NCI-H510A treated with DMSO at 0.1 percent for 48 hours (cell line): Measurements from ENCODE around the gene CFDP1.

Experiments used
- DNase-seq: peaks from one replicate; lab custom pipeline; 2025; lab: John Stamatoyannopoulos, UW

CFDP1 gene

DNA sequence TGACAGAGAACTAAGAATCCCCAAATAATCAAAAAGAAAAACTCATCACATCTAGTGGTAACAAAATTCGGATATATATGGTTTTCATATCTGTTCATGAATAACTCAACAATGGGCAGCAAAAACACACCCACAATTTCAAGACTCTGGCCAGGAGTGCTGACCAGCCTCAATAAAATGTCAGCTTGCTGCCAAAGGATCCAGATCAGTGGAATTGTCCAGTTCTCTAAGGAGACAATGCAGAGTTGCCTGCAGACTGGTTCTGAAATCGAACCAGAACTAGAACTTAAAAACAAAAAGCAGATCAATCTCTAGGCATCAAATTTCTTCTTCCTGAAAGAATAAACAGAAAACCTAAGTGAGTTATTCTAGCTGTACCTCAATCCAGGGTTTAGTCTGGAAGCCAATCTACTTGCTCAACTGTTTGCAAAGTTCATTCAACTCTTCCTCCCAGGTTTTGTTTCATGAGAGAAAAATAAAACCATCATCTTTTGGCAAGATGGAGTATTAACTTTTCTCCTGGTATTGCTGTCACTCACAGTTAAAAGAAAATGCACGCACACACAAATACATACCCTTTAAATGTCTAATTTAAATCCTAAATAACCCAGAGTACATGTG, 61.0 kb downstream of the CFDP1 start:
- DNase-seq = no peak

- DNase-seq = no peak
Measured at GRCh38 chr16:75371171-75371570, 62.1 kb downstream of the CFDP1 start.

DNA sequence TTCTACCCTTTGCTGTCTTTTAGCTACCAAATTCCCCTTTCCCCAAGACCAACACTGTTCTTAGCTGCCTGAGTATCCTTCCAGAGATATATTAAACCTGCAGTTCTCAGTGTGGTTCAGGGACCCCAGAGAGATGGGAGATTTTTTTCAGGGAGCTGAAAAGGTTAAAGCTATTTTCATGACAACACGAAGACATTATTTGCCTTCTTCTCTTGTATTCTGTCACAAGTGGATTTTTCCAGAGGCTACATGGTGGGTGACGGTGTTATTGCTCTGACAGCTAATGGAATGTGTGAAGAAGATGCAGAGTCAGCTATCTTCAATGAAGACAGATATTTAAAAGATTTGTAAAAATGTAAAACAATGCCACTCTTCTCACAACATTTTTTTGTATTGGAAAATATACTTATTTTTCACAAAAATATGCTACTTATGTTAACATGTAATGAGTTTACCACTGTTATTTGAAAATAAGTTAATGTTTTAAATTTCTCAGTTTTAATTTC, 69.0 kb downstream of the CFDP1 start:
- DNase-seq = no peak

DNA sequence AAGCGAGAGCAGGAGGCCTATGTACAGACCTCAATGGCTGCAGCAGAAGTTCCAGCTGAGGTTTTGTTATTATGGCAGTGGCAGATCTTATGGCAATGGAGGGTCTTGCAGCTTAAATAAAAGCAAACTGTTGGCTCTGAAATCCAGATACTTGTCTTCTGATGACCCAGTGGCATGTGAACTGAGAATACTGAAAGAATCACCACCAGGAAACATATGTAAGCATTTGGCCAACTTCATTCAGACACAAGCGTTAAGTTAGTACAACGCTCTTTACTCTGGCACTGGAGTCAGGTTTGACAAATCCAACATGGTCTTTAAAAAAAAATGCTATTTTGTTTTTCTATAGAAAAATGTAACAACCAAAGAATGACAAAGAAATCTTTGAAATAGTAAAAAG, 70.5 kb downstream of the CFDP1 start:
- DNase-seq = no peak

GRCh38 chr16:75361936-75362335, 71.4 kb downstream of the CFDP1 start:
- no peak for DNase-seq

DNA sequence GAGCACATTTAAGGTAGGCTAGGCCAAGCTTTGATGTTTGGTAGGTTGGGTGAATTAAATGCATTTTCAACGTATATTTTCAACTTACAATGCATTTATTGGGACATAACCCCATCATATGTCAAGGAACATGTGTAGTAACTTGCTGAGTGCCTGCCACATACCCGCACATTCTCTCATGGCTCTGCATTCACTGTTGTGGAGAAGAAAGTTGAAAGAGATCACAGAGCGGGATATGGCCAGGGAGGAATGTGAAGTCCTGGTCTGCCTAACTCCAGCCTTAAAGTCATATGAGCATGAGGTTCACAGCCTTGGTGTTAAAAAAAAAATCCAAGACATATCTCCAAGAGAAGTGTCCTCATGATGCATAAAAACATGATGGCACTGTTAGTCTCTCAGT, 79.1 kb downstream of the CFDP1 start:
- DNase-seq = no peak

- DNase-seq = no peak
Measured at GRCh38 chr16:75351183-75351582, 82.1 kb downstream of the CFDP1 start.

DNA sequence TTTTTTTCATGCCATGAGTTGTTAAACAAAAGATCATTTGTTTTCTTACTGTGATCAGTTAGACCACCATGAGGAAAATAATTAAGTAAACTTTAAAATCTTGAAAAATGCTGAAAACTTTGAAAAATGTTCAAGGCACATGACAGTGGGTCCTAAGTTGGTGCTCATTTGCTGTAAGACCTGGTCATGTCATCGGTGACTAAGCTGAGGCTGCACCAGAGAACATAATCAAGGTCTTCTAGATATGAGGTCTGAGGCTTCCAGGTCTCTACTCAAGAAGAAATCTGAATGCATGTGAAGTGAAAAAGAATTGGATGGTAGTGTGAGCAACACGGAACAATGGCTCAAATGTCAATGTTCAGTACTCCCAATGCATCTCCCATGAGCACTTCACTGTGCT, 87.6 kb downstream of the CFDP1 start:
- no peak for DNase-seq

GRCh38 chr16:75343941-75344340, 89.4 kb downstream of the CFDP1 start:
- no peak for DNase-seq

DNA sequence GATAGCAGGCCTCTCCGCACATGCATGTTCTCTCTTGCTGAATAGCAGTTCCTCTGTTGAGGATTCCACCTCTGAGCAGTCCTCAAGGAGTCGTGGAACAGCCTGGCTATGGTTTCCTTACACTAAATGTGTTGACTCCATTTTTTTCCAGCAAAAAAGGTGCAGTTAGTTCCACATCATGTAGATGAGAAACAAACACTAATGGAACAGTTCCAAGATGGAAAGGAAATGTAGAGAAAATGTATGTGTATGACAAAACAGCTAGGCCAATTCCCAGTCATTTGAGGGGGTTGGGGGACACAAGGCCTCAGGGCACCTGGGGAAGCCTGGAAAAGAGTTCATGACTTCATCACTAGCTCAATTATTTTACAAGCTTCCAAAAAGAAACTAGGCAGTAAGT, 90.0 kb downstream of the CFDP1 start:
- DNase-seq = no peak

- DNase-seq = no peak
Measured at GRCh38 chr16:75342308-75342811, 90.9 kb downstream of the CFDP1 start.

DNA sequence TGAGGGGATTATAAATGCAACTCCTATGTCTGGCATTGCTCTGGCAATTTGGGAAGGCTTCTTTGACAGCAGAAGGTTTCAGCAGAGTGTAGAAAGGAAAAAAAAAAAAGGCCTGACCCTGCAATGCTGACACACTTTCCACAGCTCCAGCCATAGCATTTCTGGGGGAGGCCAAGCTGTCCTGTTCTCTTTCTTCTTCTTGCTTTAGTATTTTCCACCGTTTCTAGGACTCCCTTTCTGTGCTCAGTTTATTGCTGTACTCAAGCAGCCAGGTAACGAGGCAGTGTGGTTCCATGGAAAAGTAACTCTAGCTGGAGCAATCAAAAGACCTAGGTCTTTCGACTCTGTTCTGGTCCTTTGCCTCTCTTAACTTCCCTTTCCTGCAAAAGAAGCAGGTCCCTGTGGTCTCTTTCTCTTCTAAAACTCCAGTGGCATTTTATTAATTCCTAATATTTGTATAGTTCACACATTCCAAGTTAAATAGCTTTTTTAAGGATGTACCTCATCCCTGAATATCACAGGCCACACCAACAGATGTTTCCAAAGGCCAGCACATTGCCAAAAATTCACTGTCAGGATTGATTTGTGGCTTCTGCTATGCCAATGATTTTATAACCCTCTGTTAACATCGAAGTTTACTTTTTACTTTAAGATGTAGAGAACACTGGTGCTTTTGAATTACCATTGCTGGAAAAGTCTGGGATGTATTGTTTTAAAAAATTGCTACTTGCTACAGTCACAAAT, 91.6 kb downstream of the CFDP1 start:
- DNase-seq = no peak

DNA sequence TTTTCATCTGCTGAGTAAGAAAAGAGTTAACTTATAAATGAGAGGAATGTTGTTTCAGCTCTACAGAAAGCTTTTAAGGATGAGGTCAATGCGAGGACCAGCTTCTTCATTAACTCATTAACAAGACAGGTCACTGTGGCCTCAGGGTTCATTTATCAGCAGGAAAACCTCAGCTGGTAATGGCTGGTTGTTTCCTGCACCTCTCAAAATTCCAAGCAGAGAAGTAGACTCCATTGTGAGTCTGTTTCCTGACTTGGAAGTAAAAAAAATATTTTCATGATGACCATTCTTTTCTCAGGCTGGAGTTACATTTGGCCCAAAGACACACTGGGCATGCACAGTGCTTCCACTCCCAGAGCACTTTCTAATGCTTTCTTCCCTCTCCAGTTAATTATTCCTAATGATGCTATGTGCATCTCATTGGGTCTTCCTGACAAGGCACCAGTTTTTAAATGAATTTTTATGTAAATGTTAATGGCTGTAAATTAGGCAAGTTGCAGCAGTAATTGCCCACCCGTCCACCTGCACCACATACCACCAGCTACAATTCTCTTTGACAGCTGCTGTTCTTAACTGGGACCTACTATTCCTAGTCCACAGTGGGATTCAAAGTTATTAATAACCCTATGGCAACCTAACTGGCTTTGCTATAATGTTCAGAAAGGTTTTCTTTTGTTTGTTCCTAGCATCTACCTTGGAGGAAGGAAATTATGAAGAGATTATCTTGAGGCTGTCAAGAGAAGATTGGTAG, 92.4 kb downstream of the CFDP1 start:
- DNase-seq = no peak

- DNase-seq = no peak
Measured at GRCh38 chr16:75337430-75337829, 95.9 kb downstream of the CFDP1 start.

- DNase-seq = no peak
Measured at GRCh38 chr16:75336521-75336920, 96.8 kb downstream of the CFDP1 start.

DNA sequence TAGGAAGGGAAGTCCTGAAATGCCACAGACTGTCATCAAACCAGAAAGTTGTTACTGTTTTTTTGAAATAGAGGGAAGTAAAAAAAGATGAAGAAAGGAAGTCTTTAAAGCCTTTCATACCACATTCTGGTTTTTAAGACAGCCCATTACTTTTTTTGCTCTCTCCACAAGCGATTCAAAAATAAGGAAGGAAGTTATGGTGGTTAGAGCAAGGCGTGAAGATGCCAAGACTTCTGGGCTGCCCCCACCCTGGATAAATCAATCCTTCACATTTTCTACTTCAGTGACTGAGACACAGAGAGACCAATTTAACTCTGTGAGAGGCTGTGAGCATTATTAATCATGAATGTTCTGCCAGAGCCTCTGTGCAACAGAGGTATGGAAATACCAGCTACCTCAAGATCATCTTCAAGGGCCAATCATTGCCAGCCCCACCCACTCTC, 99.6 kb downstream of the CFDP1 start:
- no peak for DNase-seq

DNA sequence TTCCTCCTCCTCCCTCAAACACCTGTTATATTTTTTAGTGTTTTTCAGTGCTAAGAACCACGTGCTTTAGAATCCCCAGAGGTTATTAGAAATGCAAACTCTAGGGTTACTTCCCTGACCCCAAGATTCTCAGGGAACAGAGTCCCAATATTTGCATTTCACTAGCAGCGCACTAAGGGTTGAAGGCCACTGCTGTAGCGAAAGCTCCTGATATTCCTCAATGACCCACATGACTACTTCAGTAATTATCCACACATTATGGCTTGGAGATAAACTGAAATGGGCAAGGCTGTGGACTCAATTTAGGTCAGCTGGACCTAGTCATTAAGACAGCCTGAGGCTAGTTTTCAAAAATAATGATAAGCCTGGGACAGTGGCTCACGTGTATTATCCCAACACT, 103.4 kb downstream of the CFDP1 start:
- DNase-seq = no peak

DNA sequence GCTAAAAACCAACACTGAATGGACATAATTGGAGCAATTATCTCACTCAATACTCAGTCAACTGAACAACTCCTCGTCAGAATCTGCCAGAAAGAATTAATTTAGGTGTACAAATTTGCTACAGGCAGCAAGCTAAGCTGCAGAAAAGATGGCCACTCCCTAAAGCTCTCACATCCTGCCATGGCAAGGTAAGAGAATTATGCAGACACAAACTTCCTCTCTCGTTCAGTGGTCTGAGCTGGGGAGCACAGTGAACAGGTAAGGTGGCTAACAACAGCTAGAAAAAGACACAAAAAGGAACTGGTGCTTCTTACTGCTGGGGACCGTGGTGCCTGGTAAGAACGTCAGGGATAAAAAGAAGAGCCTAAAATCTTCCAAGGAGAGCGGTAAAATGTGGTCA, 107.0 kb downstream of the CFDP1 start:
- no peak for DNase-seq

GRCh38 chr16:75323933-75324332, 109.4 kb downstream of the CFDP1 start:
- peak; percentile 7 for DNase-seq

DNA sequence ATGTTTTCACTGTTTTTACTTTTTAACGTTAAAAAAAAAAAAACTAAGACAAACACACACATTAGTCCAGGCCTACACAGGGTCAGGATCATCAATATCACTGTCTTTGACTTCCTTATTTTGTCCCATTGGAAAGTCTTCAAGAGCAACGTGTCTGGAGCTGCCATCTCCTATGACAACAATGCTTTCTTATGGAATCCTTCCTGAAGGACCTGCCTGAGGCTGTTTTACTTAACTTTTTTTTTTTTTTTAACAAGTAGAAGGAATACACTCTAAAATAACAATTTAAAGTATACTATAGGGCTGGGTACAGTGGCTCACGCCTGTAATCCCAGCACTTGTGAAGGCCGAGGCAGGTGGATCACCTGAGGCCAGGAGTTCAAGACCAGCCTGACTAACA, 110.1 kb downstream of the CFDP1 start:
- no peak for DNase-seq

DNA sequence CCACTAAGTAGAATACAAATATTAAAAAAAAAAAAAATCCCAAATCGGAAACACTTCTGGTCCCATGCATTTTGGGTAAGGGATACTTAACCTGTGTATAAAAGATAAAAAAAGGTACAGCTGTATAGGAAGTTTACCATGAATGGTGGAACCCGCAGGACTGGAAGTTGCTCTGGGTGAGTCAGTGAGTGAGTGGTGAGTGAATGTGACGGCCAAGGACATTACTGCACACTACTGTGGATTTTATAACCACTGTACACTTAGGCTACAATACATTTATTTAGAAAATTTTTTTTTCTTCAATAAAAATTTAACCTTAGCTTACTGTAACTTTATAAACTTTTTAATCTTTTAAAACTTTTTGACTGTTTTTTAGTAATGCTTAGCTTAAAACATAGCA, 110.6 kb downstream of the CFDP1 start:
- no peak for DNase-seq

DNA sequence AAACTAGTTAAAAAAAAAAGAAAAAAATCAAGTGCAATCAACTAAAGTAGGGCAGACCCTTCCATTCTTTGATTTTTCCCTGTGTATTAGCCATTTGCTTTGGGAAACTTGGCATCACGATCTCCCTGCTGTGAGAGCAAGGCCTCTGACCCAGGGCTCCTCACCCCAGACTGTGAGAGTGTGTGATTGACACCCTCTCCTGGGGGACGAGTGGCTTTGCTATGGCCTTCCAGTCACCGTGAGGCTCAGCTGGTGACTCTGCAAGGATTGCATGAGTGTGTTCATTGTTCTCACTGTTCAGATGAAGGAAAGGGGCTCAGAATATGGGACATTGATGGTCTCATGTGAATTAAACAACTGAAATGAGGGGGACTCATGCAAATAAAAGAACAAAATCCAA, 112.9 kb downstream of the CFDP1 start:
- no peak for DNase-seq
